ENCODE measurements around the gene PRKCE.
A peak's percentile ranks its signal among the peaks of the same experiment; 100 is the strongest.

Gene PRKCE

DNA sequence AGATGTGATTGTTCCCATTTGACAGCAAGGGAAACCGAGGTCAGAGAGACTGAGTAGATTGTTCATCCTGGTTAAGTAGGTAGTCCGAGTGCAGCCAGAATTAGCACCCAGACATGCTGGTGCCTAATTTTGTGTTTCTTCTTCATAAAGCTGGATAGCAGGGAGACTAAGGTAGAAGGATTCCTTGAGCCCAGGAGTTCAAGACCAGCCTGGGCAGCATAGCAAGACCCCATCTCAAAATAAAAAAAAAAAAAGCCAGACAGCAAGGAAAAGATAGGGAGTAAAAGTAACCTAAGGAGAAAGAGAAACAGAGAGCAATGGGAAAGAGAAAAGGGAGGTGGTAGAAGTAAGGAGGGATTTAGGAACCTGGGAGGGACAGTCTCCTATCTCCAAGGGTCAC lies 120.6 kb downstream of the PRKCE start:
- H3K36me3 Mint-ChIP-seq: no peaks in the 10 kb centered on the region
- H3K9me3 Mint-ChIP-seq: no peaks in the 10 kb centered on the region
- H3K4me3 Mint-ChIP-seq: no peak overlapping the region
- ATAC-seq: no peak
- peaks cover 65% of the 10 kb centered on the region for H3K4me1 Mint-ChIP-seq
- peak overlapping the region; percentile 58 for H3K27ac Mint-ChIP-seq
- H3K27me3 Mint-ChIP-seq: no peaks in the 10 kb centered on the region

DNA sequence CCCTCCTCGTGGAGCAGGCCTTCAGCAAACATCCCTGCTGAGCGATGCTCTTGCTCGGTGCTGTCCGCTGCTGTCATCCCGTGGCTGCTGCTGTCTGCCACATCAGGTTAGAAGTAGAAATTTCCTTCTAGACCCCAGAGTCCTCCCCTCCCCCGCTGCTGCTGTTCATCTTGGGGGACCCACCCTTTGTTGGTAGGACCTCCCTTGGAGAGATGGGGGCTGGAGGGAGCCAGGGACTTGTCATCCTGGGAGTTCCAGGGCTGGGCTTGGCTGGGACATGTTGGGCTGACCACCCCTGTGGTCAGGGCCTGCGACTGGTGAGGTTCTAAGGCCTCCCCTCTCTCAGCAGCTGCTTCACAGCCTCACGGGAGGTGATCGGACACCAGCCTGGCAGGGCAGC lies 122.4 kb downstream of the PRKCE start:
- no peaks in the 10 kb centered on the region for H3K36me3 Mint-ChIP-seq
- no peaks in the 10 kb centered on the region for H3K27me3 Mint-ChIP-seq
- peaks cover 78% of the 10 kb centered on the region for H3K4me1 Mint-ChIP-seq
- H3K4me3 Mint-ChIP-seq: no peak overlapping the region
- no peaks in the 10 kb centered on the region for H3K9me3 Mint-ChIP-seq
- no peak for ATAC-seq
- H3K27ac Mint-ChIP-seq: no peak overlapping the region

DNA sequence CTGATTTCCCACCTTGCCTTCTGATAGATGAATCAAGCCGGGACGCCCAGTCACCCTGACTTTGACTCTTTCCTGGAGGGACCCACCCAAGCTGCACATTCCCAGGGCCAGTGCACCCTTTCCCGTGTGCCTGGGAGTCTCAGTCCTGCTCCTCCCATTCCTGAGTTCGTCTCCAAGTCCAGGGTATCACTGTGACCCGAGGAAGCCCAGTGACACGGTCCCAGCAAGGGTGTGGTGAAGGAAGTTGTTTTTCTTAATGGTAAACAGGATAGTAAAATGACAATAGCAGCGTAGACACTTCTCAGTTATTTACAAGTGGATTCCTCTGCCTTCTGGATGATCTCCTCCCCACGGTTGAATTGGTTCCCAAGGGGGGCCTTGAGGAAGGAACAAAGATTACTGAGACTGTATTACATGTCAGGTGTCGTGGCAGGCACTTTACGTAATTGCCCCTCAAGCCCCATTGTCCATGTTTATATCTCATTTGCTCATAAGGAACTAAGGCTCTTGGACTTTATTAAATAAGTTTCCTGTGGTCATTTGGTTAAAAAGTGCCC lies 123.3 kb downstream of the PRKCE start:
- H3K9me3 Mint-ChIP-seq: no peaks in the 10 kb centered on the region
- ATAC-seq: no peak
- peak overlapping the region; percentile 13 for H3K27ac Mint-ChIP-seq
- H3K4me3 Mint-ChIP-seq: no peak overlapping the region
- H3K36me3 Mint-ChIP-seq: no peaks in the 10 kb centered on the region
- no peaks in the 10 kb centered on the region for H3K27me3 Mint-ChIP-seq
- peaks cover 78% of the 10 kb centered on the region for H3K4me1 Mint-ChIP-seq

DNA sequence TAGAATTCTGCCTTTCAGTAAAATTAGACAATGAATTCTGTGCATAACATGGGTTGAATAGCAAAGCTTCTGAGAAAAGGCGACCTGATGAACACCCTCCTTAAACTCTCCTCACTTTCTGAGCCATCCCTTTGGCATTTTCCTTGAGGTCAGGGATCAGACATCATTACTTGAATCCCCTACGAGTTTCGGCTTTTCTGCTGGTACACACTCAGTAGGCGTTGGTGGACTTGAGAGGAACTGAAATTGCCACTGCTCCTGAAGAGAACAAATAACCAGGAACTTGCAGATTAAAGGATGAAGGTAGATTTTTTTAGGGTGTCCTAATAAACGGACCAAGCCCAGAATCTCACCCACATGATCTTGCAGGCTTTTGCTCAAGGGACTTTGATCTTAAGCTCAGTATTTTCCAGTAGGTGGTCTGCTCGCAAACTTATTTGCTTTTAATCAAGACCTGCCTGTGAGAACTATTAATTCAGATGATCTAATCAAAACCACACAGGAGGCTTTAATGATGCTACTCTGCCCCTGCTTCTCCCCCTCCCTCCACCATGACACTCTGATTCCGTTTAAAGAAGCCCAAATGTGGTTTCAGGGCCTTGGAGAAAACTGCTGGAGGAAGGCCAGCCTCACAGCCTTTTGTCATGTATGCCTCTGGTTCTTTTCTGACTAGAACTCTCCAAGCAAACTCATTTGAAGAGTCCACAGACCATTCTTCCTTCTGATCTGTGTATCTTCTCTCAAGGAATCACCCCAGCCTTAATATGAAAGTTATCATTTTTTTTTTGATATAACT lies 124.9 kb downstream of the PRKCE start:
- ATAC-seq: no peak
- Mint-ChIP-seq H3K4me3 (no peak overlapping the region), H3K27ac (peak overlapping the region; percentile 13), H3K4me1 (peaks cover 81% of the 10 kb centered on the region), H3K36me3 (no peaks in the 10 kb centered on the region), H3K9me3 (no peaks in the 10 kb centered on the region), H3K27me3 (no peaks in the 10 kb centered on the region)

DNA sequence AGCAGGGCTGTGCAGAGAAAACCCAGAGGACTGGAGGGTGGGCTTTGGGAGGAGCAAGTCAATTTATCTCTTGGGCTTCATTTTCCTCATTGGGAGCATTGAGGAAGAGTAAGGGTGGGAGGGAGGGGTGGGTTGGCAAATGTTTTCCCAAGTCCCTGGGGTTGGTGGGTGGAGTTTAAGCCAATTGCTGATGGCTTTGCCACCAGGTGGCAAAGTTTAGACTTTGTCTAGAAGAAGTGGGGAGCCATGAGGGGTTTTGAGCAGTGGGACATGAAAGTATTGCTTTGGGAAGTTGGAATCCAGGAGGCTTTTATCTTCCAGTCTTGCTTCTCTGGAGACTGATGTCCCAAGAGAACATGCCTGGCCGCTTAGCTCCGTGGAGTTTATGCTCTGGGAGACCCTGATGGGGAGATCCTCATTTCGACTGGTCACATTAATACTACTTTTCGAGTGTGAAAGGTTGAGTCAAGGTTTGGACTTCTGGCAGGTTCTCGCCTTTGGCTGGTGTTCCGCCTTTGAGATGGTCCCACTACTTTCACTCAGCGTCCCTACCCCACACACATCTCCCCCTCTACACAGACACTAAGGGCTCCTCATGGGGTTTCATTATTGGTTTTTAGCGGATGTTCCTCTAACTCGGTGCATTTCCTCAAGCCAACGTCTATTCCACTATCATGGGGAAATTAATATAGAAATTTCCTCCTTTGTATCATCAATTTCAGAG lies 126.7 kb downstream of the PRKCE start:
- Mint-ChIP-seq H3K4me1 (peaks cover 76% of the 10 kb centered on the region), H3K27ac (no peak overlapping the region), H3K4me3 (peak overlapping the region; percentile 54), H3K27me3 (no peaks in the 10 kb centered on the region), H3K36me3 (no peaks in the 10 kb centered on the region), H3K9me3 (no peaks in the 10 kb centered on the region)
- no peak for ATAC-seq

DNA sequence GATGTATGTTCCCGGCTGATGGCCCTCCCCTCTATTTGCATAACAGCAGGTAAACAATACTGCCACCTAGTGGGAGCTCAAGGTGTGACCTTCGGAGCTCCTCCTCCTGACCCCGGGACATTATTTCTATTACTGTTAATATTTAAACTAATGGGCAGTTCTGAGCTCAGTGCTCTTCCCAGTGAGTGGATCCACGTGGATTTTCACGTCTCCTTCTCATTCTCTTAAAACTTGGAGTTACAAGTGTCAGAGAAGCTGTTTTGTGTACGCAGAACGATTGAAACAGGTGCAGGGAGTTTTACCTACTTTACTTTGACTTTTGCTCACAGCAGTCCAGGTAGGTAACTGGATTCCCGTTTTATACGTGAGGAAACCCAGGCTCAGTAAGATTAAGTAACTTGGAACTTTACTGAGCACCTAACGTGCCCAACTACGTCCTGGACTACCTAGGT lies 127.3 kb downstream of the PRKCE start:
- H3K9me3 Mint-ChIP-seq: no peaks in the 10 kb centered on the region
- peaks cover under 1% of the 10 kb centered on the region for H3K36me3 Mint-ChIP-seq
- no peak overlapping the region for H3K27ac Mint-ChIP-seq
- no peaks in the 10 kb centered on the region for H3K27me3 Mint-ChIP-seq
- H3K4me3 Mint-ChIP-seq: peak overlapping the region; percentile 54
- peak; percentile 72 for ATAC-seq
- peaks cover 75% of the 10 kb centered on the region for H3K4me1 Mint-ChIP-seq

DNA sequence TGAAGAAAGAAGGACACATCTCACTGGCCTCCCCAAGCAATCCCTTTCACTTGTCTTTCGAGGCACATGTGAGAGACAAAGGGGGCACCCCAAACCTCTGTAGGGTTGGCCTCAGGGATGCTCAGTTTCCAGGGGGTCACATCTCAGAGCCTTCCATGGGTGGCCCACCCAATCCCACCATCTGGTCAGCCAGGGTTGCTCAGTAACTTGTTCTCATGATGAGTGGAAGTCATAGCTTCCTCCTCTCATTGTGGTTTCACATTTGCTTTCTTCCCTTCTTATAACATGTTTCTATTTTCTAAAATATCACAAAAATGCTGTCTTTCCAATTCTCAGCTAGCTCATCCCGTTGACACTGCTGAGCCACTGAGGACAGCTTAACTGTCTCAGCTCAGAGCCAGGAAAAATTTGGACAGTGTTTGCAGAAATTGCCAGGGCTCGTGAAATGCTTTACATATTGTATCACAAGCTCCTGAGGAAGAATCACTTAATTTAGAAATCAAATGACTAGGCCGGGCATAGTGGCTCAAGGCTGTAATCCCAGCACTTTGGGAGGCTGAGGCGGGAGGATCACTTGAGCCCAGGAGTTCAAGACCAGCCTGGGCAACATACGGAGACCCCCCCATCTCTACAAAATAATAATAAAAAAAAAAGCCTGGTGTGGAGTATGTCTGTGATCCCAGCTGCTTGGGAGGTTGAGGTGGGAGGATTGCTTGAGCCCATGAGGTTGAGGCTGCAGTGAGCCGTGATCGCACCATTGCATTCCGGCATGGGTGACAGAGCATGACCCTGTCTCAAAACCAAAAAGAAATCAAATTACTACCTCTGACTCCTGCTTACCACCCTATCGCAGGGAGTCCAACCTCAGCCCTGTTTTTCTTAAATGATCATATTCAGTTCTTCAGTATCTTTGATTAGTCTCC lies 129.3 kb downstream of the PRKCE start:
- Mint-ChIP-seq H3K4me1 (peaks cover 64% of the 10 kb centered on the region), H3K4me3 (peak overlapping the region; percentile 15), H3K9me3 (no peaks in the 10 kb centered on the region), H3K27me3 (no peaks in the 10 kb centered on the region), H3K27ac (peak overlapping the region; percentile 9), H3K36me3 (peaks cover 11% of the 10 kb centered on the region)
- ATAC-seq: no peak

DNA sequence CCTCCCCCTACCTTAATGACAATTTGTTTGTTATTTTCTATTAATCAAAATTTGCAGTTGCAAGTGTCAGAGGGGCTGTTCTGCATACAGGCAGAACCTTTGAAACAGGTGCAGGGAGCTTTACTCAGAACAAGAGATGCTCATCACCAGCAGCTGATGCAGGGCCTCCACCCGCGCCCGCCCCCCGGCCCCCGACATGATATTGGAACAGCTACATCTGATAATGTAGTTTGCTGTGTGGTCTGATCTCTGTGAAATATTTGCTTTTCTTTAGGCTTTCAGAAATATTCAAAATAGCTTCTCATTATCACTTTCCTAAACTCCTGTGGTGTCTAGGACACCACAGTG lies 130.0 kb downstream of the PRKCE start:
- H3K27ac Mint-ChIP-seq: peak overlapping the region; percentile 9
- no peaks in the 10 kb centered on the region for H3K9me3 Mint-ChIP-seq
- H3K36me3 Mint-ChIP-seq: peaks cover 11% of the 10 kb centered on the region
- ATAC-seq: no peak
- no peak overlapping the region for H3K4me3 Mint-ChIP-seq
- peaks cover 58% of the 10 kb centered on the region for H3K4me1 Mint-ChIP-seq
- H3K27me3 Mint-ChIP-seq: no peaks in the 10 kb centered on the region

DNA sequence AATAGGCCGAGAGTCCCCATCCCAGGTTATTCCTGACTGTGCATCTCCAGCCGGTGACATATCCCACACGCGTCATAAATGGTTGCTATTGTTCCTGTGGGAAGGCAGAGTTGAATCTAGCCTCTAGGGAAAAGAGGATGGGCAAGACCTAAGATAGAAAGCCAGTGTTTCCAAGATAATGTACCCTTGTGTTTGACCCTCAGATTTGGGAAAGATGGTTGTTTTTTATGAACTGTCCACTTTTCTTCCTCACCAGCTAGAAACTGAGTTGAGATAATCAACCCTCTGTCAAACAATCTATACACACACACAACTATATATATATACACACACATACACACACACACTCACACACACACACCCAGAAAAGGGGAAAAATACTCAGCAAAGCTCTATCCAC lies 131.0 kb downstream of the PRKCE start:
- peaks cover 11% of the 10 kb centered on the region for H3K36me3 Mint-ChIP-seq
- peaks cover 48% of the 10 kb centered on the region for H3K4me1 Mint-ChIP-seq
- no peaks in the 10 kb centered on the region for H3K27me3 Mint-ChIP-seq
- H3K9me3 Mint-ChIP-seq: no peaks in the 10 kb centered on the region
- peak overlapping the region; percentile 60 for H3K27ac Mint-ChIP-seq
- no peak overlapping the region for H3K4me3 Mint-ChIP-seq
- ATAC-seq: no peak

DNA sequence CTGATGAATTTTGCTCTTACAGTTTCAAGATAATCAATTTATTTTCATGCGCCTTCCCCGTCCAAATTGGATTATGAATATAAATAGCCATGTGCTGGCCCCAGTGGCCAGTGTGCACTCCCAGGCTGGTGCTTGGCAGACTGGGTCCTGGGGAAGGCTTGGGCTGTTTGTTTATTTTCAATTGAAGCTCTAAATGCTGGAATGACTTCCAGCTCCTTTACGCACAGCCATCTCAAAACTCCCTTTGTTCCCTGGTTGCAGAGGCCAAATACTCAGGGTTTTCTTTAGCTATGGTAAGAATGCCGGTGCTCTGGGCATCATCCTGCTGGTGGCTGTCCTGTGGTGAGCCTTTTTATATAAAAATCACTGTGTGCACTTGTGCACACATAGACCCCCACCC lies 131.5 kb downstream of the PRKCE start:
- H3K9me3 Mint-ChIP-seq: no peaks in the 10 kb centered on the region
- no peak for ATAC-seq
- H3K36me3 Mint-ChIP-seq: peaks cover 11% of the 10 kb centered on the region
- H3K4me3 Mint-ChIP-seq: no peak overlapping the region
- H3K27ac Mint-ChIP-seq: peak overlapping the region; percentile 60
- H3K27me3 Mint-ChIP-seq: no peaks in the 10 kb centered on the region
- peaks cover 46% of the 10 kb centered on the region for H3K4me1 Mint-ChIP-seq

DNA sequence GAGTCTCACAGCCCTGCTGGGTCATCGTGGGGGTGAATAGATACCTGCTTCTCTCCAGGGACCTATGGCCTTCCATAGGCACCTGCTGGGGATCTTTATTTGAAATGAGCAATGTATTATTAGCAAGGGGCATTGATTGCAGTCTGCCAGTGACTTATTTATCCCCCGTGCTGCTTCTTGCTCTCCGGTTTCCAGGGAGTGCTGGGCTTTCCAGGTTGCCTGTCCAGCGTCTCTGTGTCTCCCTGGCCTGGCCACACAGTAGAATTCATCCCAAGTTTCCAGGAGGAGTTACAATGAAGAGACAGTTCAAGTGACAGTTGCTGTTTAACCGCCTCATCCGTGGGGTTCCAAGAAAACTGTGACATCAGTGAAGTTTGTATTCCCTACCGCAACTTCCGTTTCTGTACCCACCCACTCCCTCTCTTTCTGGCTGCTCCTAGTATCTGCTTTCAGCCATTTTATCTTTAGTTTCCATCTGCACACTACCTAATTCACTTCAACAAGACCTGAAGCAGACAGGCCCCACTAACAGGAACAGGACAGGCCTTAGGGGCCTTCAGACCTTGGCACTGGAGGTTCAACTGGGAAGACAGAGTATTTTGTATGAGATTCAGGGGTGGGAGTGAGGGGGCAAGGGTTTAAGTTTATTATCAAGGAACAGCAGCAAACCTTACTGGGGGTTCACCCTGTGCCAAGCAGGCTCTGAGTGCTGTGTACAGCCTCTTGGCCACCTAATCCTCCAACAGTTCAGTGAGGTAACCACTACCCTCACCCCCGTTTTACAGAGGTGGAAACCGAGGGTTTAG lies 134.8 kb downstream of the PRKCE start:
- no peaks in the 10 kb centered on the region for H3K9me3 Mint-ChIP-seq
- peaks cover 11% of the 10 kb centered on the region for H3K36me3 Mint-ChIP-seq
- no peak overlapping the region for H3K27ac Mint-ChIP-seq
- H3K4me1 Mint-ChIP-seq: peaks cover 42% of the 10 kb centered on the region
- H3K4me3 Mint-ChIP-seq: no peak overlapping the region
- ATAC-seq: no peak
- no peaks in the 10 kb centered on the region for H3K27me3 Mint-ChIP-seq

DNA sequence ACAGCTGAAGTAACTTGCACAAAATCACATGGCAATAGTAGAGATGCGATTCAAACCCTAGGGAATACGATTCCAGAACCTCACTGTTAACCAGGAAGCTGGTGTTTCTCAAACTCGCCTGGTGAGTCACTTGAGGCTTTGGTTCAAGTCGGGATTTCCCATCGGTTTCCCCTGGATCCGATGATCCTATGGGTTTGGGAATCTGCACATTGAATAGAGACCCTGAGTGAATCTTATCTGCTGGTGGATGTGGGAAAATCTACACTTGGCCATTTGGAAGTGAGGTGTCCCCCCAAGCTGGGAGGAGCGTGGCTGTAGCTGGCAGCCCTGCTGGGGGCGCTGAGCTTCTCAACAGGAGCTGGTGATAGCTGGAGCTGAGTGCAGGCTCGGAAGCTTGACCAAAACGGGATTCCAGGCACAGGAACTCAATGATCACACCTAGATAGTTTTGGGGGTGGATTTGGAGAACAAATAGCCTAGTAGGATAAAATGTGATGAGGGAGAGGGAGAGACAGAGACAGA lies 135.4 kb downstream of the PRKCE start:
- Mint-ChIP-seq H3K27me3 (no peaks in the 10 kb centered on the region), H3K27ac (no peak overlapping the region), H3K36me3 (peaks cover 11% of the 10 kb centered on the region), H3K4me1 (peaks cover 38% of the 10 kb centered on the region), H3K9me3 (no peaks in the 10 kb centered on the region), H3K4me3 (no peak overlapping the region)
- ATAC-seq: no peak

DNA sequence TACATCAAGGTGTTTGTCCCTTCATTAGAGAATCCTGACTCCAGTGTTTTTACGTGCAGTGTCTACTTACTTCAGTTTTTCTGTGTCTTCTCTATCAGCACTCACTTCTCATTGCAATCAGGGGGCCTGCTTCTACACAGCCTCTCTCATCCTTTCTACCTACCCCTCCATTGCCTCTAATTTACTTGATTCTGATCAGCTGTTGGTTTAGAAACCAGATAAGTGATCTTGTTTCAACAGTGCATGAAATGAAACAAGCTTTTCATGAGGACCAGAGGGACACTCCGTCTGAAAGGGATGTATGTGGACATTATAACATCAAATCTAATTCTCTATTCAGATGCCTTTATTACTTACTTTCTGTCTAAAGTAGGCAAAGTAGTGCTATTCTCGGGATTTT lies 136.9 kb downstream of the PRKCE start:
- Mint-ChIP-seq H3K27ac (no peak overlapping the region), H3K4me1 (peaks cover 40% of the 10 kb centered on the region), H3K4me3 (no peak overlapping the region), H3K9me3 (no peaks in the 10 kb centered on the region), H3K36me3 (peaks cover 11% of the 10 kb centered on the region), H3K27me3 (no peaks in the 10 kb centered on the region)
- no peak for ATAC-seq

DNA sequence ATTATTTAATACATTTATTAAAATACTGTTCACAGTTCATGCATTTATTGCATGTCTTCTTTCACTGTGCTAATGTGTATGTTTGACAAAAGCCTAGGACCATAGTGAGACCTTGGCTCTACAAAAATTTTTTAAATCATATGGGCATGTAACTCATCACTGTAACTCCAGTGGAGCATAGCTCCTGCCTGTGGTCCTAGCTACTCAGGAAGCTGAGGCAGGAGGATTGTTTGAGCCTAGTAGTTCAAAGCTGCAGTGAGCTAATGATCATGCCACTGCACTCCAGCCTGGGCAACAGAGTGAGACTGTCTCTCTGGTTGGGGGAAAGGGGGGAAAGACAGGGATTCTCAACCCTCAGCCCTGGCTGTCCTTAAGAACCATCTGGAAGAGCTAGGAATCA lies 137.8 kb downstream of the PRKCE start:
- peak; percentile 50 for ATAC-seq
- H3K4me3 Mint-ChIP-seq: no peak overlapping the region
- peaks cover 5% of the 10 kb centered on the region for H3K36me3 Mint-ChIP-seq
- peaks cover 35% of the 10 kb centered on the region for H3K4me1 Mint-ChIP-seq
- no peaks in the 10 kb centered on the region for H3K9me3 Mint-ChIP-seq
- peak overlapping the region; percentile 50 for H3K27ac Mint-ChIP-seq
- H3K27me3 Mint-ChIP-seq: no peaks in the 10 kb centered on the region

All from stimulated activated memory B cell treated with anti-CD40 and anti-IgM and Interleukin-4, amounts not matched to agents 10 μg/mL and 1 μg/mL and 100 μg/mL, for 72 hours (primary cell).